T-cell (primary cell): ENCODE measurements around the gene TNS1. TPM values are rescaled to one million over a fixed set of nuclear protein-coding genes. Genes with fewer than 3 reads are reported as not detected.

Experiments used
- ATAC-seq, 4 experiments: fragments of 200-7000 bp in 3 of 4; fragments of 150-1000 bp in 1 of 4; cut with Tn5 transposase; replicated peaks in 1 of 4; 1 replicate in 3 of 4; 2 replicates in 1 of 4; pipeline ENCODE4 v1.10.0; 2021; ENCODE audit warnings: moderate library complexity in 3 of 4, mild to moderate bottlenecking in 2 of 4, moderate number of reproducible peaks in 1 of 4
- CTCF ChIA-PET, 2 donors: fragments of 300-600 bp; sonication (Branson Sonifier 250); formaldehyde crosslinking; loops; one replicate each; lab custom pipeline; 2022; ENCODE audit warnings: antibody characterized with exemption in 2 of 2; lab: Charles Lee
- POLR2A ChIA-PET, 2 donors: fragments of 300-600 bp; sonication (Branson Sonifier 250); formaldehyde crosslinking; loops; one replicate each; lab custom pipeline; 2022; ENCODE audit warnings: antibody characterized with exemption in 2 of 2; lab: Charles Lee
- DNase-seq, 35 experiments: peaks; one replicate each; pipeline versions ENCODE4 v3.0.0 to v3.0.0-alpha.2; 2013 to 2023
- H3K27ac ChIP-seq: one replicate; pipeline ENCODE4 v1.5.1; 2013; ENCODE audit warnings: low read length
- H3K27me3 ChIP-seq, 2 experiments: replicated peaks in 1 of 2; 1 replicate in 1 of 2; 2 replicates in 1 of 2; pipeline versions ENCODE4 v1.6.1 to v1.7.0; 2013; ENCODE audit warnings: low read length in 1 of 2, mixed read lengths in 1 of 2; ENCODE audit not compliant: control insufficient read depth in 2 of 2, insufficient read depth in 2 of 2; ENCODE audit errors: extremely low read depth in 1 of 2
- H3K36me3 ChIP-seq, 2 donors: 1 replicate in 1 of 2; 2 replicates in 1 of 2; pipeline versions ENCODE4 v1.6.1 to v1.7.0; 2013; ENCODE audit warnings: low read length in 1 of 2; ENCODE audit not compliant: control insufficient read depth in 2 of 2, insufficient read depth in 1 of 2; ENCODE audit errors: extremely low read depth in 1 of 2
- H3K4me1 ChIP-seq, 2 experiments: 1 replicate in 1 of 2; 2 replicates in 1 of 2; pipeline versions ENCODE4 v1.6.1 to v1.7.0; 2013; ENCODE audit warnings: low read length in 2 of 2, mixed read lengths in 1 of 2; ENCODE audit not compliant: insufficient read depth in 2 of 2, control insufficient read depth in 1 of 2; ENCODE audit errors: extremely low read depth in 1 of 2
- H3K4me3 ChIP-seq, 2 donors: 1 replicate in 1 of 2; 2 replicates in 1 of 2; pipeline versions ENCODE4 v1.5.1 to v1.7.0; 2013; ENCODE audit warnings: mild to moderate bottlenecking in 2 of 2, low read length in 1 of 2, moderate library complexity in 1 of 2; ENCODE audit not compliant: control insufficient read depth in 1 of 2; ENCODE audit errors: extremely low read depth in 1 of 2
- H3K9me3 ChIP-seq: 2 replicates; pipeline ENCODE4 v1.7.0; 2013
- H3K27ac Mint-ChIP-seq, 2 donors: one replicate each; pipeline ENCODE4 v1.8.0; 2020 to 2021; ENCODE audit warnings: mild to moderate bottlenecking in 2 of 2, mixed read lengths in 2 of 2
- H3K27me3 Mint-ChIP-seq, 2 donors: one replicate each; pipeline ENCODE4 v1.8.0; 2021 to 2022; ENCODE audit warnings: mixed read lengths in 2 of 2
- H3K36me3 Mint-ChIP-seq: one replicate; pipeline ENCODE4 v1.8.0; 2021; ENCODE audit warnings: mixed read lengths
- H3K4me1 Mint-ChIP-seq, 3 donors: one replicate each; pipeline ENCODE4 v1.8.0; 2020 to 2022; ENCODE audit warnings: mixed read lengths in 3 of 3, mild to moderate bottlenecking in 1 of 3
- H3K4me3 Mint-ChIP-seq, 3 donors: one replicate each; pipeline ENCODE4 v1.8.0; 2020 to 2022; ENCODE audit warnings: mild to moderate bottlenecking in 3 of 3, mixed read lengths in 3 of 3, moderate library complexity in 3 of 3
- H3K9me3 Mint-ChIP-seq, 3 donors: one replicate each; pipeline ENCODE4 v1.8.0; 2020 to 2022; ENCODE audit warnings: mixed read lengths in 3 of 3
- WGBS: methylation state at CpG from one replicate; pipeline ENCODE4 v1.1.5; 2013; ENCODE audit warnings: missing lambda C conversion rate; ENCODE audit not compliant: insufficient coverage; 5-methylcytosine and 5-hydroxymethylcytosine counted together
- total RNA-seq, 35 experiments: library from RNA in 6 of 35; stranded (reverse) in 6 of 35; fragments of 120-200 nt in 1 of 35; gene quantifications; one replicate each; pipeline versions ENCODE4 v1.2.1 to v1.2.4 and lab custom pipeline; 2013 to 2026

The TNS1 gene
- total RNA-seq, 5 donors from 2014 or later (not counting 1 experiment from before 2014, with no cell fraction given): 0.28 to 2.1 (median 1.3) TPM

DNA sequence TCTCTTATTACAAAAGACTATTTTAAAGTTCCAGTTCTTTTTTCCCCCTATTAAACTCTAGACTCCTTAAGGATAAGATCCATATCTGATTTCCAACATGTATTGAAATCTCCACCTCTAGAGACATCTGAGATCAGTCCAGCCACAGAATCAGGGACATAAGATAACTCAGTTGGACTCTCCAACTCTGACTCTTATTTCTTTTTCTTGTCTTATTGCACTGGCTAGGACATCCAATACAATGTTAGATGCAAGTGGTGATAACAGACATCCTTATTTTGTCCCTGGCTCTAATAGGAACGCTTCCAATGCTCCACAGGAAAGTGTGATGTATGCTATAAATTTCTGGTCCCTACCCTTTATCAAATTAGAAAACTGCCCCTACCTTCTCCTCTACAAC, 158.1 kb downstream of the TNS1 start:
- CTCF ChIA-PET: no interaction called here
- H3K4me3 ChIP-seq: no peak overlapping the region
- no peaks in the 10 kb centered on the region for H3K4me1 ChIP-seq
- Mint-ChIP-seq H3K9me3 (no peaks in the 10 kb centered on the region), H3K27me3 (peaks cover 7 to 11% of the 10 kb centered on the region in 2 donors), H3K4me1 (no peaks in the 10 kb centered on the region), H3K27ac (no peak overlapping the region), H3K4me3 (no peak overlapping the region), H3K36me3 (no peaks in the 10 kb centered on the region)
- POLR2A ChIA-PET: no interaction called here
- H3K27me3 ChIP-seq: peaks cover 0 to 36% of the 10 kb centered on the region in 2 experiments
- H3K9me3 ChIP-seq: no peaks in the 10 kb centered on the region
- no peaks in the 10 kb centered on the region for H3K36me3 ChIP-seq
- ATAC-seq (no peak), DNase-seq (no peak)
- H3K27ac ChIP-seq: no peak overlapping the region
- no CpG with 5 or more reads among the region's 1 CpG for whole genome bisulfite sequencing

- Histone ChIP-seq H3K9me3 (no peaks in the 10 kb centered on the region), H3K27me3 (peaks cover 0 to 38% of the 10 kb centered on the region in 2 experiments), H3K4me1 (no peaks in the 10 kb centered on the region), H3K27ac (no peak overlapping the region), H3K4me3 (no peak overlapping the region), H3K36me3 (no peaks in the 10 kb centered on the region)
- ChIA-PET POLR2A (no interaction called here), CTCF (no interaction called here)
- Mint-ChIP-seq H3K9me3 (no peaks in the 10 kb centered on the region), H3K4me3 (no peak overlapping the region), H3K36me3 (no peaks in the 10 kb centered on the region), H3K27me3 (peaks cover 3 to 6% of the 10 kb centered on the region in 2 donors), H3K4me1 (no peaks in the 10 kb centered on the region), H3K27ac (no peak overlapping the region)
- DNase-seq: no peak
- ATAC-seq: no peak
- 73% methylated on average over 1 of the region's 1 CpG for WGBS
These were observed 159.5 kb downstream of the TNS1 start for GRCh38 chr2:217843324-217843723.

DNA sequence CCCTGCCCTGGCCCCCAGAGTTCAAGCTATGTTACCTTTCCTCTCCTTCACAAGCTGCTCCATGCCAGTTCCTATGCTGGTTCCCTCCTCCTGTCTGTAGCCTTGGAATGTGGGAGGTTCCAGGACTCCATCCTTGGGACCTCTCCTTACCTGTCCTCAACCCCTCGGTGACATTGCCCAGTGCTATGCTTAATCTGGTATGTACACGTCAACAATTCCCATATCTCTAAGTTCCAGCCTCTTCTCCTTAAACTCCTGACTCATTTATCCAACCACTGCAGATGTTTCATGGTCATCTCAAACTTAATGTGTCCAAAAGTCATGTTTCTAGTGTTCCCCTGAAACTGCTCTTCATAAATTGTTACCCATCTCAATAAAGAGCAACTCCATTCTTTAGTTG, 160.8 kb downstream of the TNS1 start:
- H3K9me3 ChIP-seq: no peaks in the 10 kb centered on the region
- peaks cover 0 to 36% of the 10 kb centered on the region in 2 experiments for H3K27me3 ChIP-seq
- H3K4me3 Mint-ChIP-seq: no peak overlapping the region
- ChIA-PET CTCF (no interaction called here), POLR2A (no interaction called here)
- no peaks in the 10 kb centered on the region for H3K9me3 Mint-ChIP-seq
- no peak for DNase-seq
- WGBS: 78% methylated on average over 1 of the region's 2 CpGs
- H3K4me1 ChIP-seq: no peaks in the 10 kb centered on the region
- no peak for ATAC-seq
- H3K36me3 ChIP-seq: no peaks in the 10 kb centered on the region
- H3K27ac Mint-ChIP-seq: no peak overlapping the region
- no peak overlapping the region for H3K27ac ChIP-seq
- H3K4me1 Mint-ChIP-seq: no peaks in the 10 kb centered on the region
- no peak overlapping the region for H3K4me3 ChIP-seq
- peaks cover 0 to under 1% of the 10 kb centered on the region in 2 donors for H3K27me3 Mint-ChIP-seq
- H3K36me3 Mint-ChIP-seq: no peaks in the 10 kb centered on the region

GRCh38 chr2:217840522-217840921, 162.3 kb downstream of the TNS1 start:
- Mint-ChIP-seq H3K27ac (no peak overlapping the region), H3K4me3 (no peak overlapping the region), H3K9me3 (no peaks in the 10 kb centered on the region), H3K27me3 (peaks cover 0 to 5% of the 10 kb centered on the region in 2 donors), H3K36me3 (no peaks in the 10 kb centered on the region), H3K4me1 (no peaks in the 10 kb centered on the region)
- Histone ChIP-seq H3K4me1 (no peaks in the 10 kb centered on the region), H3K4me3 (no peak overlapping the region), H3K27ac (no peak overlapping the region), H3K36me3 (no peaks in the 10 kb centered on the region), H3K27me3 (peaks cover 0 to 29% of the 10 kb centered on the region in 2 experiments), H3K9me3 (no peaks in the 10 kb centered on the region)
- DNase-seq (no peak), ATAC-seq (no peak)
- POLR2A ChIA-PET: no interaction called here
- WGBS: 70% methylated on average over 3 of the region's 3 CpGs
- CTCF ChIA-PET: interaction anchor here in 1 of 2 donors (1.0 kb wide), 1 partner anchor 55 kb away, joined by 3 read pairs; no protein-coding TSS in a partner anchor

- DNase-seq (no peak), ATAC-seq (no peak)
- Histone ChIP-seq H3K4me1 (no peaks in the 10 kb centered on the region), H3K27me3 (peaks cover 0 to 33% of the 10 kb centered on the region in 2 experiments), H3K27ac (no peak overlapping the region), H3K4me3 (no peak overlapping the region), H3K36me3 (no peaks in the 10 kb centered on the region), H3K9me3 (no peaks in the 10 kb centered on the region)
- H3K4me3 Mint-ChIP-seq: no peak overlapping the region
- no peaks in the 10 kb centered on the region for H3K4me1 Mint-ChIP-seq
- WGBS: 100% methylated on average over 4 of the region's 7 CpGs
- no peak overlapping the region for H3K27ac Mint-ChIP-seq
- ChIA-PET CTCF (no interaction called here), POLR2A (no interaction called here)
- H3K36me3 Mint-ChIP-seq: no peaks in the 10 kb centered on the region
- H3K27me3 Mint-ChIP-seq: peaks cover 0 to 5% of the 10 kb centered on the region in 2 donors
- H3K9me3 Mint-ChIP-seq: no peaks in the 10 kb centered on the region
These were observed 163.1 kb downstream of the TNS1 start for GRCh38 chr2:217839750-217840107.

DNA sequence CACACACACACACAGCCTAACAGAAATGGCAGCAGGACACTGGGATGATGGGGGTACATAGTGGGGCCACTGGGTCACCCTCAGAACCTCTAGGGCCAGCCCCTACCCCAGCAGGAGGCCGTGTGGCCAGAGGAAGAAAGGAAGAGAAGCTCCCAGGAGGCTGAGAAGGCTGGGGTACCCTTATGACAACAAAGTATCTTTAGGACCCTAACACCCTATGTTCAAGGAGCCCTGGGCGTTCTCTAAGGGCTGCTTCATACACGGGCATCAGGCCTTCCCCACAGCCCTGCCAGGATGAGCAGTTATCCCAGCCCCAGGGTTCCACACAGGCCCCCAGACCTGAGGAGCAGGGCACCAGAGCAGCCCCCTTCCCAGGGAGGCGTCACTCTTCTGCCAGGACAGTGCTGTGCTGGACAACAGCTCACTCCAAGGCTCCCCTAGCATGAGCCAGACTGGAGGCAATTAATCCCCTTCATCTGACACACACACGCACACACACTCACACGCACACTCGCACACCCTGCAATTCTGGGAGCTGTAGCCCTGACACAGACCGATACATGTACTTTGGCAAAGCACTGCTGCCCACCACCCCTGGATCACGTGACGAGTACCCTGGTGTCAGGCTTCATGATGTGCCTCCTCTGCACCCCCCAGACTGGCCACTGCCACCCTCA, 163.6 kb downstream of the TNS1 start:
- H3K27me3 Mint-ChIP-seq: peaks cover 3 to 5% of the 10 kb centered on the region in 2 donors
- DNase-seq: no peak
- no peak for ATAC-seq
- H3K9me3 Mint-ChIP-seq: no peaks in the 10 kb centered on the region
- H3K4me3 ChIP-seq: no peak overlapping the region
- no peak overlapping the region for H3K4me3 Mint-ChIP-seq
- peaks cover 0 to 35% of the 10 kb centered on the region in 2 experiments for H3K27me3 ChIP-seq
- POLR2A ChIA-PET: no interaction called here
- H3K4me1 Mint-ChIP-seq: no peaks in the 10 kb centered on the region
- H3K9me3 ChIP-seq: no peaks in the 10 kb centered on the region
- 81% methylated on average over 10 of the region's 10 CpGs for WGBS
- H3K36me3 ChIP-seq: no peaks in the 10 kb centered on the region
- H3K27ac Mint-ChIP-seq: no peak overlapping the region
- H3K27ac ChIP-seq: no peak overlapping the region
- CTCF ChIA-PET: no interaction called here
- no peaks in the 10 kb centered on the region for H3K36me3 Mint-ChIP-seq
- H3K4me1 ChIP-seq: no peaks in the 10 kb centered on the region
